Parathyroid adenoma (tissue), 2 donors: Measurements from ENCODE around the gene SPATA46.

ENCODE experiments used
- H2AFZ ChIP-seq: fragments of 300-600 bp; sonication (generic); one replicate; pipeline ENCODE4 v1.7.0; 2017; ENCODE audit warnings: antibody characterized with exemption, mild to moderate bottlenecking
- H3K27ac ChIP-seq: fragments of 300-600 bp; sonication (generic); one replicate; pipeline ENCODE4 v1.7.0; 2017
- H3K27me3 ChIP-seq: fragments of 300-600 bp; sonication (generic); one replicate; pipeline ENCODE4 v1.7.0; 2017; ENCODE audit warnings: low read length; ENCODE audit not compliant: control insufficient read depth, insufficient read depth
- H3K36me3 ChIP-seq: fragments of 300-600 bp; sonication (generic); one replicate; pipeline ENCODE4 v1.7.0; 2017; ENCODE audit warnings: low read length; ENCODE audit not compliant: control insufficient read depth, insufficient read depth
- H3K4me1 ChIP-seq: fragments of 300-600 bp; sonication (generic); one replicate; pipeline ENCODE4 v1.7.0; 2017; ENCODE audit warnings: control low read depth
- H3K4me2 ChIP-seq: fragments of 300-600 bp; sonication (generic); one replicate; pipeline ENCODE4 v1.7.0; 2017; ENCODE audit warnings: low read length
- H3K4me3 ChIP-seq: fragments of 300-600 bp; sonication (generic); one replicate; pipeline ENCODE4 v1.7.0; 2017; ENCODE audit warnings: low read depth, low read length
- H3K79me2 ChIP-seq: fragments of 300-600 bp; sonication (generic); one replicate; pipeline ENCODE4 v1.7.0; 2017; ENCODE audit warnings: control low read depth
- H3K9ac ChIP-seq: fragments of 300-600 bp; sonication (generic); one replicate; pipeline ENCODE4 v1.7.0; 2017; ENCODE audit warnings: mild to moderate bottlenecking
- H3K9me3 ChIP-seq: fragments of 300-600 bp; sonication (generic); one replicate; pipeline ENCODE4 v1.7.0; 2017; ENCODE audit warnings: low read length; ENCODE audit not compliant: control insufficient read depth
- CTCF ChIP-seq: fragments of 300-600 bp; sonication (generic); IDR thresholded peaks from one replicate; pipeline ENCODE4 v1.7.0; 2017; ENCODE audit warnings: antibody characterized with exemption, mild to moderate bottlenecking
- donor health status: primary hyperparathyroidism.

The SPATA46 gene

GRCh38 chr1:162417650-162418049 is 41.0 kb upstream of the SPATA46 start:
- no peaks in the 10 kb centered on the region for H3K9me3 ChIP-seq
- H3K4me1 ChIP-seq, result peaks cover 11% of the 10 kb centered on the region
- H3K27ac ChIP-seq, result no peak overlapping the region
- no peaks in the 10 kb centered on the region for H3K36me3 ChIP-seq
- no peak overlapping the region for H3K4me2 ChIP-seq
- H3K27me3 ChIP-seq, result no peaks in the 10 kb centered on the region
- H2AFZ ChIP-seq, result no peak overlapping the region
- no peak for TF ChIP-seq CTCF
- H3K9ac ChIP-seq, result no peak overlapping the region
- no peaks in the 10 kb centered on the region for H3K79me2 ChIP-seq
- H3K4me3 ChIP-seq, result no peak overlapping the region

- no peak overlapping the region for H3K9ac ChIP-seq
- peaks cover 5% of the 10 kb centered on the region for H3K4me1 ChIP-seq
- no peaks in the 10 kb centered on the region for H3K9me3 ChIP-seq
- no peak for TF ChIP-seq CTCF
- H2AFZ ChIP-seq, result no peak overlapping the region
- no peaks in the 10 kb centered on the region for H3K79me2 ChIP-seq
- no peak overlapping the region for H3K4me2 ChIP-seq
- H3K27me3 ChIP-seq, result no peaks in the 10 kb centered on the region
- H3K27ac ChIP-seq, result no peak overlapping the region
- no peak overlapping the region for H3K4me3 ChIP-seq
- no peaks in the 10 kb centered on the region for H3K36me3 ChIP-seq
Measured at GRCh38 chr1:162416909-162417308, 40.3 kb upstream of the SPATA46 start.

GRCh38 chr1:162416215-162416614 is 39.6 kb upstream of the SPATA46 start:
- no peak overlapping the region for H3K4me3 ChIP-seq
- no peak overlapping the region for H3K27ac ChIP-seq

GRCh38 chr1:162412002-162412401 is 35.3 kb upstream of the SPATA46 start, which contains the start of gene SH2D1B:
TSS of gene SH2D1B (minus strand) at chr1:162412136. CDS start at chr1:162412016, 120 bp downstream.
- Histone ChIP-seq H3K36me3 (no peaks in the 10 kb centered on the region), H3K79me2 (no peaks in the 10 kb centered on the region), H3K9ac (no peak within 1 kb of the TSS), H2AFZ (no peak within 1 kb of the TSS), H3K27ac (no peak within 1 kb of the TSS), H3K4me3 (no peak within 1 kb of the TSS), H3K4me2 (no peak within 1 kb of the TSS), H3K9me3 (no peaks in the 10 kb centered on the region), H3K4me1 (no peaks in the 10 kb centered on the region), H3K27me3 (no peaks in the 10 kb centered on the region)
- no peak for TF ChIP-seq CTCF

More at GRCh38 chr1:162416215-162416614, 39.6 kb upstream of the SPATA46 start:
- Histone ChIP-seq H3K36me3 (no peaks in the 10 kb centered on the region), H2AFZ (no peak overlapping the region), H3K4me2 (no peak overlapping the region), H3K79me2 (no peaks in the 10 kb centered on the region), H3K4me1 (no peaks in the 10 kb centered on the region), H3K9ac (no peak overlapping the region), H3K9me3 (no peaks in the 10 kb centered on the region), H3K27me3 (no peaks in the 10 kb centered on the region)
- TF ChIP-seq CTCF, result no peak

- Histone ChIP-seq H3K27me3 (no peaks in the 10 kb centered on the region), H3K79me2 (no peaks in the 10 kb centered on the region), H3K27ac (no peak overlapping the region), H3K9ac (no peak overlapping the region), H2AFZ (no peak overlapping the region), H3K4me2 (no peak overlapping the region), H3K9me3 (no peaks in the 10 kb centered on the region), H3K4me3 (no peak overlapping the region), H3K36me3 (no peaks in the 10 kb centered on the region), H3K4me1 (no peaks in the 10 kb centered on the region)
- no peak for TF ChIP-seq CTCF
Measured at GRCh38 chr1:162407539-162407938, 30.9 kb upstream of the SPATA46 start.
